ENCODE measurements around the gene OR2W3. TPM values are rescaled to one million over a fixed set of nuclear protein-coding genes. Genes with fewer than 3 reads are reported as not detected.
A peak's percentile ranks its signal among the peaks of the same experiment; 100 is the strongest.

Gene OR2W3
- polyA plus RNA-seq (2013, experiment 1 of 2): not detected
- polyA plus RNA-seq (2013, experiment 2 of 2): not detected

DNA sequence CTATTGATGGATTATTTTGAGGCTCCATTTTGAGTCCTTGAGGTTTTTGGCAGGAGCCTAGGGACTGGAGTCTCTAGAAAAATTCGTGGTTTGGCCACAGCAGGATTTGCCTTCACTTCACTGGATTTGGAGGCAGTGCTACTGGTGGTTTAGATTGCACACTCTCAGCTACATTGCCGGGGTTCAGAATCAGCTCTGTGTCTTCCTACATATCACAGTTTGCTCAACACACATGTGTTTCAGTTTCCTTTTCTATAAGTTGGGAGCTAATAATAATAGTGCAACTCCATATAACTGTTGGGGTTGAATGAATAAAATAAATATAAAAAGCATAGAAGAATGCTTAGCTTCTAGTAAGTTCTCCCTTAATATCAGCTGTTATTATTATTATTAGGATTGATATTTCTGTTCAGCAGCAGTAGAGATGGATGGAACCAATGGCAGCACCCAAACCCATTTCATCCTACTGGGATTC is at the start of gene OR2W3:
Gene OR2W3 (plus strand): TSS at position 425 of the 475 bp plus-strand sequence. CDS start 0 bp downstream, at position 425.
- no peak within 1 kb of the TSS for H3K4me3 ChIP-seq (ENCODE audit: low read length)
- H3K9ac ChIP-seq (ENCODE audit: low read depth, low read length): no peak within 1 kb of the TSS
- 50% methylated on average over 2 of the region's 2 CpGs for WGBS
- H3K27ac ChIP-seq (ENCODE audit: low read depth, low read length): no peak within 1 kb of the TSS
- no peaks in the 10 kb centered on the region for H3K36me3 ChIP-seq (ENCODE audit: insufficient read depth, low read length)
- no peaks in the 10 kb centered on the region for H3K27me3 ChIP-seq (ENCODE audit: insufficient read depth, low read length)
- no peaks in the 10 kb centered on the region for H3K4me1 ChIP-seq (ENCODE audit: insufficient read depth, low read length)
- peaks cover 44% of the 10 kb centered on the region for H3K9me3 ChIP-seq (ENCODE audit: insufficient read depth, low read depth, low read length)

DNA sequence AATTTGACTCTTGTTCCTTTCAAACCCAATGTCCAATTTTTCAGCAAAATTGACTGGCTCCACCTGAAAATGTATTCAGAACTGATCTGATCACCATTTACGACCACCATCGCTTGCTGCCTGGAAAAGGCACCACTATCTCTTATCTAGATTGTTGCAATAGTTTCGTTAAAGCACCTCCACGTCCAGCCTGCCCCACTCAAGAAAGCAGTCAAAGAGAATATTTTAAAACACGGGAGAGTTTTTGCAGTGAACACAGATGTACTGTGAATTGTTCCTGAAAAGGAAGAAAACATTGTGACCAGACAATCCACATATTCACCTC is 49.7 kb upstream of the OR2W3 start:
- no peak overlapping the region for H3K27ac ChIP-seq (ENCODE audit: low read depth, low read length)
- no peak overlapping the region for H3K9ac ChIP-seq (ENCODE audit: low read depth, low read length)
- 77% methylated on average over 5 of the region's 5 CpGs for WGBS
- H3K9me3 ChIP-seq (ENCODE audit: insufficient read depth, low read depth, low read length): peaks cover 66% of the 10 kb centered on the region
- H3K4me1 ChIP-seq (ENCODE audit: insufficient read depth, low read length): no peaks in the 10 kb centered on the region
- no peaks in the 10 kb centered on the region for H3K27me3 ChIP-seq (ENCODE audit: insufficient read depth, low read length)
- no peaks in the 10 kb centered on the region for H3K36me3 ChIP-seq (ENCODE audit: insufficient read depth, low read length)
- H3K4me3 ChIP-seq (ENCODE audit: low read length): no peak overlapping the region

DNA sequence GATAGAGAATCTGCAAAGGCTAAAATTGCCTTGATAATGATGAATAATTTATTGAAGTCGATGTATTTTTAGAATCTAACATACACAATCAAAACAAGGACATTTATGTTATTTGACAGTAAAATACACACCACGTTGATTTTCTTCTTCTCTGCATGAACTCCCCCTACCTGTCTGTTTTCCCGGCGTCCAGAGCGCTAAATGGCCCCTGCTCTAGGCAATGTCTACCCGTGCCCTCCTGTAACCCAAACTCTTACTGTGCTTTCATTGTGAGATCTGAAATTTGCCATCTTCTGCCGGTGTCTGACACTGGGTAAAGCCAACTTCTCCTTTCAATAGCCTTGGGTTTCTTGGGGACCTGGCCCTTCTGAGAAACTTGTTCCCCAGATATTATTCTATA is 47.0 kb upstream of the OR2W3 start:
- Histone ChIP-seq H3K4me1 (ENCODE audit: insufficient read depth, low read length) (no peaks in the 10 kb centered on the region), H3K4me3 (ENCODE audit: low read length) (no peak overlapping the region), H3K27me3 (ENCODE audit: insufficient read depth, low read length) (no peaks in the 10 kb centered on the region), H3K36me3 (ENCODE audit: insufficient read depth, low read length) (no peaks in the 10 kb centered on the region), H3K9me3 (ENCODE audit: insufficient read depth, low read depth, low read length) (peaks cover 65% of the 10 kb centered on the region), H3K9ac (ENCODE audit: low read depth, low read length) (no peak overlapping the region), H3K27ac (ENCODE audit: low read depth, low read length) (no peak overlapping the region)
- 83% methylated on average over 6 of the region's 7 CpGs for WGBS

DNA sequence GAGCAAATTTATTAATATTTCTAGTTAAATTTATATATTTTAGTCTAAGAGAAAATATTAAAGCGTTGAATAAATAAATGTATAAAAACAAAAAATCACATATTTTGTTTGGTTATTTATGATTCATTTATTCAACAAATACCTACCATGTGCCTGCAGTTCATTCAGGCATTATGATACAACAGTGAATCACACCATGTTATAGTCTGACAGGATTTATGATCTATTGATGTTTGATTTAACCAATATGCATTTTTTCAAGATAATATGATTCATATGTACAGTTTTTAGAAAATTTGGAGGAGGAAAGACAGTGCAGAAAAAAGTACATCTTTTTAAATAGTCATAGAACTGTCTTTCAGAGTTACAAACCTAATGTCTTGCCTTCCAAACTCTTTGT is 45.8 kb upstream of the OR2W3 start:
- no peak overlapping the region for H3K4me3 ChIP-seq (ENCODE audit: low read length)
- H3K9ac ChIP-seq (ENCODE audit: low read depth, low read length): no peak overlapping the region
- H3K27ac ChIP-seq (ENCODE audit: low read depth, low read length): no peak overlapping the region
- no peaks in the 10 kb centered on the region for H3K36me3 ChIP-seq (ENCODE audit: insufficient read depth, low read length)
- no peaks in the 10 kb centered on the region for H3K4me1 ChIP-seq (ENCODE audit: insufficient read depth, low read length)
- H3K27me3 ChIP-seq (ENCODE audit: insufficient read depth, low read length): no peaks in the 10 kb centered on the region
- WGBS: no CpG with 5 or more reads among the region's 1 CpG
- H3K9me3 ChIP-seq (ENCODE audit: insufficient read depth, low read depth, low read length): peaks cover 64% of the 10 kb centered on the region

DNA sequence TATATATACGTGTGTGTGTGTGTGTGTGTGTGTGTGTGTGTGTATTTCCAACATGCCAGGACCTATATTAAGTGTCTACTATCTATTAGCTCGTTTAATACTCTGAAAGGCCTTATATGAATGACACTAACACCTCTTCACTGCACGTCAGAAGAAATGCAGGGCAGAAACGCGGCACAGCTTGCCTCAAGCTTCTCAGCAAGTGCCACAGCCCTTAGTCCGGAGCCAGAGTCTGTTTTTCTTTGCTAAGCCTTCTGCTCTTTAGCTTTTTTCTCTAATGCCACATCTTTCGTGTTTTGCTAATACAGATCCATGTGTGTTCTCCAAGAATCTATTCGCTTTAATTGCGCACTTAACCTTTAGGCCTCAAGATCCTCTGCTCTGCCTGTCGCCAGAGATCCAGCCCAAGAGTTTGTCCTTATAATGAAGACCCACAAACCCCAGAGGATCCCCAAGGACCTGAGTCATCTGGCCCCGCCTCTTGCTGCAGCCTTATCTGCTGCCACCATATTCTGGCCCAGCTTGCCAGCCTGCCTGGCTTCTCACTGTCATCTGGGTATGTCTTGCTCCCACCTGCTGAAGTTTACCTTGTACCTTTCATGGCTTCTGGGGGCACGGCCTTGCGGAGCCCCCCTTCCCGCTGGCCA is 40.4 kb upstream of the OR2W3 start:
- Histone ChIP-seq H3K4me1 (ENCODE audit: insufficient read depth, low read length) (no peaks in the 10 kb centered on the region), H3K27me3 (ENCODE audit: insufficient read depth, low read length) (peaks cover 20% of the 10 kb centered on the region), H3K9ac (ENCODE audit: low read depth, low read length) (no peak overlapping the region), H3K9me3 (ENCODE audit: insufficient read depth, low read depth, low read length) (peaks cover 62% of the 10 kb centered on the region), H3K27ac (ENCODE audit: low read depth, low read length) (no peak overlapping the region), H3K36me3 (ENCODE audit: insufficient read depth, low read length) (no peaks in the 10 kb centered on the region), H3K4me3 (ENCODE audit: low read length) (no peak overlapping the region)
- 79% methylated on average over 14 of the region's 14 CpGs for WGBS

DNA sequence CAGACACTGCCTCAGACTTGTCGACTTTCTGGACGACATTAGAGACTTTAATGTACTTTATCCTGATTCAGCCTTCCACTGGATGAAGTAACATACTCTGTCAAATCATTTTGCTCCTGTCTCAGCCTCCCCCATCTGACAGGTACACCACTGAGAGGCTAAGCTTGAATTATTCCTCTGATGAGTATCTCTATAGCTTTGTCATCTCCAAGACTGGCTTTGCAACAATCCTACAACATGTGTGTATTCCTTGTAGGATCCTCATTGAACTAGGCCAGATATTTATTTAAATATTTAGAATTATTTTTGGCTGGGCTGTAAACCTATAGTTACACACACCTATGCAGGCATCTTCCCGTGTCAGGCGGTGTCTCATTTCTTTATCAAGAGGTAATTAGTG is 39.5 kb upstream of the OR2W3 start:
- Histone ChIP-seq H3K27me3 (ENCODE audit: insufficient read depth, low read length) (peaks cover 20% of the 10 kb centered on the region), H3K36me3 (ENCODE audit: insufficient read depth, low read length) (no peaks in the 10 kb centered on the region), H3K27ac (ENCODE audit: low read depth, low read length) (no peak overlapping the region), H3K9me3 (ENCODE audit: insufficient read depth, low read depth, low read length) (peaks cover 62% of the 10 kb centered on the region), H3K4me3 (ENCODE audit: low read length) (no peak overlapping the region), H3K9ac (ENCODE audit: low read depth, low read length) (no peak overlapping the region), H3K4me1 (ENCODE audit: insufficient read depth, low read length) (no peaks in the 10 kb centered on the region)
- 80% methylated on average over 4 of the region's 4 CpGs for WGBS

DNA sequence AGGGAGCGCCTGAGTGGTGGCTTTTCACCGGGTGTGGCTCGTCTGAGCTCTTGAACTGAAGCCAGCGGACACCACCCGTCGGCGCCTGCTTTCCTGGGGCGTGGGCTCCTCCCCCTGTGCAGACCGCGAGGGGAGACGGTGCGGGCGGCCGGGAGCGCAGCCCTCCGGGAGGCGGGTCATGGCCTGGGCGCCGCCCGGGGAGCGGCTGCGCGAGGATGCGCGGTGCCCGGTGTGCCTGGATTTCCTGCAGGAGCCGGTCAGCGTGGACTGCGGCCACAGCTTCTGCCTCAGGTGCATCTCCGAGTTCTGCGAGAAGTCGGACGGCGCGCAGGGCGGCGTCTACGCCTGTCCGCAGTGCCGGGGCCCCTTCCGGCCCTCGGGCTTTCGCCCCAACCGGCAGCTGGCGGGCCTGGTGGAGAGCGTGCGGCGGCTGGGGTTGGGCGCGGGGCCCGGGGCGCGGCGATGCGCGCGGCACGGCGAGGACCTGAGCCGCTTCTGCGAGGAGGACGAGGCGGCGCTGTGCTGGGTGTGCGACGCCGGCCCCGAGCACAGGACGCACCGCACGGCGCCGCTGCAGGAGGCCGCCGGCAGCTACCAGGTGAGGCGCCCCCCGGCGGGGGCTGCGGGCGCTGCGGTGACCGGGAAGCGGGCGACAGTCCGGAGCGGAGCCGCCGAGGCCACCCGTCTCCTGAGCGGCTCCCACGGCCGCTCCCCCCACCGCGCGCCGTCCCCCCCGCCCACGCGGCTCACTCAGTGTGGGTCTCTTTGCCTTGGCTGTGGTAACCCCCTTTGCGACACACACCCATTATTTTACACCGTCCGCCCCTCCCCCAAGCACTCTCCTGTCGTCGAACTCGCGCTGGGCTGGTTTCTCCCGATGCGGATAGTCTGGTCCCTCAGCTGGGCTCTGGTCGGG is 38.1 kb upstream of the OR2W3 start, which contains the start of gene TRIM58:
Gene TRIM58 (plus strand): TSS at position 119 of the 916 bp plus-strand sequence. CDS start 60 bp downstream, at position 179.
- Histone ChIP-seq H3K4me1 (ENCODE audit: insufficient read depth, low read length) (no peaks in the 10 kb centered on the region), H3K9me3 (ENCODE audit: insufficient read depth, low read depth, low read length) (peaks cover 58% of the 10 kb centered on the region), H3K36me3 (ENCODE audit: insufficient read depth, low read length) (no peaks in the 10 kb centered on the region), H3K9ac (ENCODE audit: low read depth, low read length) (no peak within 1 kb of the TSS), H3K27ac (ENCODE audit: low read depth, low read length) (no peak within 1 kb of the TSS), H3K27me3 (ENCODE audit: insufficient read depth, low read length) (peaks cover 20% of the 10 kb centered on the region), H3K4me3 (ENCODE audit: low read length) (peak within 1 kb of the TSS; percentile 59)
- WGBS: 84% methylated on average over 109 of the region's 109 CpGs

DNA sequence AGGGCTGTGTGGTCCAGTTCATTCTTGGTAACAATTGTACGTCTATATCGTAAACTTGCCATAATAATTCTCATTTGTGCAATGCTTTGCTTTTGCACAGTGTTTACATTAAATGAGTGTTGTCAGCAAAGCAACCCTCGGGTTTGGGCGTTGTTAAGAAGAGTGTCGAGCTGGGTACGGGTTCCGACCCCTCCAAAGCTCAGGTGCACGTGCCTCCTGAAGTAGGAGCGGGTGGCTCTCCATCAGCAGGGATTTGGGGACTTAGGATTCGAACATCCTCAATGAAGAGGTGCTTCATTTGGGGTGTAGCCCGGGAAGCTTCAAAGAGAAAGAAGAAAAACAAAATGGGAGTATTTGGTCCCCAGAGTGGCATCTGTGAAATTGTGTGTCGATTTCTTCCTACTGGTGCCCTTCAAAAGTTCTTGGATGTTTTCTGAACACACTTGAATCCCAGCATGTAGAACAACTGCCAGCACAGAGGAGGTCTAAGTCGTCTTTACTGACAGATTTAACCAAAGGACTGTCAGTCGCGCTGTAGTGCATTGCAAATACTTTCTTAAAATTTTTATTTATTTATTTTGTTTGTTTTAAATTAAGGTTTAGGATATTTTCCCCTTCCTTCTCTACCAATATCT is 37.3 kb upstream of the OR2W3 start:
- WGBS: 87% methylated on average over 13 of the region's 15 CpGs

DNA sequence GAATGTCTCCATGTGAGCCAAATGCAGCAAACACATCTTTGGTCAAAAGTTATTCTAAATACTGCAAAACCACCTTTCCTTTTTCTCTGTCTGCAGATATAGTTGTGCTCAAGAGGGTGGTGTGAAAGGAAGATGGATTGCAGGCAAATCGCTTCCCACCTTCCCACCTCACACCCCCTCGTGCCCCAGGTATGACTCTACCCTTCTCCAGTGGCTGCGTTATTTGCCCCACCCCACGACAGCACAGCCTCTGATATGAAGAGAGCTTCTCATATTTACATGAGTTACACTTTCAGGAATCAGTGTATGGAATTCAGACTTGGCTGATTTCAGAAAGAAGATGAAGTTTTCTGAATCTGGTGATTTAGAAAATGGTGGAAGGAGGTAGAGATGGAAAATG is 32.6 kb upstream of the OR2W3 start:
- Histone ChIP-seq H3K27ac (ENCODE audit: low read depth, low read length) (no peak overlapping the region), H3K27me3 (ENCODE audit: insufficient read depth, low read length) (peaks cover 8% of the 10 kb centered on the region)
- 87% methylated on average over 3 of the region's 4 CpGs for WGBS

More for the DNA sequence above, 37.3 kb upstream of the OR2W3 start:
- Histone ChIP-seq H3K27me3 (ENCODE audit: insufficient read depth, low read length) (peaks cover 20% of the 10 kb centered on the region), H3K9me3 (ENCODE audit: insufficient read depth, low read depth, low read length) (peaks cover 61% of the 10 kb centered on the region), H3K9ac (ENCODE audit: low read depth, low read length) (no peak overlapping the region), H3K4me3 (ENCODE audit: low read length) (peak overlapping the region; percentile 59), H3K36me3 (ENCODE audit: insufficient read depth, low read length) (no peaks in the 10 kb centered on the region), H3K4me1 (ENCODE audit: insufficient read depth, low read length) (no peaks in the 10 kb centered on the region), H3K27ac (ENCODE audit: low read depth, low read length) (no peak overlapping the region)

DNA sequence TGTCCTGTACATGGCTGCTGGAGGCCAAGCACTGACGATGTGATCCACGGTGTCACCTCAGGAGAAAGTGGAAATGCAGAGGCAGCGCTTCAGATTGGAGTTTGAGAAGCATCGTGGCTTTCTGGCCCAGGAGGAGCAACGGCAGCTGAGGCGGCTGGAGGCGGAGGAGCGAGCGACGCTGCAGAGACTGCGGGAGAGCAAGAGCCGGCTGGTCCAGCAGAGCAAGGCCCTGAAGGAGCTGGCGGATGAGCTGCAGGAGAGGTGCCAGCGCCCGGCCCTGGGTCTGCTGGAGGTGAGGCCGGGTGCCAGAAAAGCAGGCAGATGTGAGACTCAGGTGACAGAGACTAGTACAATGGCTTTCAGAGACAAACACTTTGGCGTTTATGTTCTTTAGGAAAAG is 30.7 kb upstream of the OR2W3 start:
- no peaks in the 10 kb centered on the region for H3K36me3 ChIP-seq (ENCODE audit: insufficient read depth, low read length)
- H3K9me3 ChIP-seq (ENCODE audit: insufficient read depth, low read depth, low read length): peaks cover 80% of the 10 kb centered on the region
- H3K4me3 ChIP-seq (ENCODE audit: low read length): no peak overlapping the region
- no peak overlapping the region for H3K27ac ChIP-seq (ENCODE audit: low read depth, low read length)
- H3K27me3 ChIP-seq (ENCODE audit: insufficient read depth, low read length): no peaks in the 10 kb centered on the region
- no peaks in the 10 kb centered on the region for H3K4me1 ChIP-seq (ENCODE audit: insufficient read depth, low read length)
- H3K9ac ChIP-seq (ENCODE audit: low read depth, low read length): no peak overlapping the region
- WGBS: 90% methylated on average over 17 of the region's 17 CpGs

More for the DNA sequence above, 32.6 kb upstream of the OR2W3 start:
- Histone ChIP-seq H3K9ac (ENCODE audit: low read depth, low read length) (no peak overlapping the region), H3K36me3 (ENCODE audit: insufficient read depth, low read length) (no peaks in the 10 kb centered on the region), H3K9me3 (ENCODE audit: insufficient read depth, low read depth, low read length) (peaks cover 74% of the 10 kb centered on the region), H3K4me3 (ENCODE audit: low read length) (no peak overlapping the region), H3K4me1 (ENCODE audit: insufficient read depth, low read length) (no peaks in the 10 kb centered on the region)

DNA sequence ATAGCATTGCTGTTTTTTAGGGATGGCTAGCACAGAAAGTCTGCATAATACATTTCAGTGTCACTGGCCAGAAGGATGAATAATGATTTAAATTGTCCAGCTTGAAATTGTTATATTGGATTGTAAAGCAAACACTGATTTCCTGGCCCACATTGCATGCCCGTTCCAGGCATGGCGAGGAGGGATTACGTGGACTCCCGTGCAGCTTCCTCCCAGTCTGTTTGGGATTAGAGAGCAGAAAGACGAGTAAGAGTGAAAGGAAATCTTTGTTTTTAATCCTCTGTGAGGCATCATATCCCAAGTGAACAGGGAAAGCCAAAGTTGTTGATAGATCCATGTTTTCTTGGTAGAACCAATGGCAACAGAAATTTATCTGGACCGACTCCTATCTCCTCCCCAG is 30.0 kb upstream of the OR2W3 start:
- no peak overlapping the region for H3K4me3 ChIP-seq (ENCODE audit: low read length)
- no peaks in the 10 kb centered on the region for H3K36me3 ChIP-seq (ENCODE audit: insufficient read depth, low read length)
- no peaks in the 10 kb centered on the region for H3K4me1 ChIP-seq (ENCODE audit: insufficient read depth, low read length)
- H3K9me3 ChIP-seq (ENCODE audit: insufficient read depth, low read depth, low read length): peaks cover 80% of the 10 kb centered on the region
- 76% methylated on average over 6 of the region's 6 CpGs for WGBS
- no peak overlapping the region for H3K27ac ChIP-seq (ENCODE audit: low read depth, low read length)
- H3K9ac ChIP-seq (ENCODE audit: low read depth, low read length): no peak overlapping the region
- H3K27me3 ChIP-seq (ENCODE audit: insufficient read depth, low read length): no peaks in the 10 kb centered on the region

Measured in HUES64 (cell line).